Fibroblast of mammary gland (primary cell): Measurements from ENCODE around the gene ANKRD53.

ENCODE experiments used
- DNase-seq: peaks from one replicate; pipeline ENCODE4 v3.0.0-alpha.2; 2010; ENCODE audit warnings: low read depth
- H3K4me3 ChIP-seq: 2 replicates; pipeline ENCODE4 v1.5.1; 2011; ENCODE audit warnings: low read depth, mild to moderate bottlenecking, low read length, moderate library complexity; ENCODE audit not compliant: control insufficient read depth
- CTCF ChIP-seq: conservative IDR thresholded peaks from 2 replicates; pipeline ENCODE4 v1.5.1; 2011; ENCODE audit warnings: low read depth, low read length, inconsistent platforms; ENCODE audit not compliant: control insufficient read depth, insufficient read depth

Gene ANKRD53

GRCh38 chr2:70944111-70944690 is 34.2 kb upstream of the ANKRD53 start:
- DNase-seq: no peak
- TF ChIP-seq CTCF: no peak
- H3K4me3 ChIP-seq: no peak overlapping the region

GRCh38 chr2:70946832-70947442 is 31.5 kb upstream of the ANKRD53 start:
- no peak overlapping the region for H3K4me3 ChIP-seq
- DNase-seq: peak; percentile 61
- peak; percentile 86 for TF ChIP-seq CTCF

GRCh38 chr2:70947556-70948184 is 30.8 kb upstream of the ANKRD53 start:
- peak overlapping the region; percentile 17 for H3K4me3 ChIP-seq
- DNase-seq: peak; percentile 74
- no peak for TF ChIP-seq CTCF

GRCh38 chr2:70948337-70949003 is 30.0 kb upstream of the ANKRD53 start:
- peak overlapping the region; percentile 44 for H3K4me3 ChIP-seq
- peak; percentile 73 for TF ChIP-seq CTCF
- DNase-seq: peak; percentile 76

- H3K4me3 ChIP-seq: no peak overlapping the region
Observed at GRCh38 chr2:70949086-70949485, 29.3 kb upstream of the ANKRD53 start.

GRCh38 chr2:70954886-70955285 is 23.5 kb upstream of the ANKRD53 start:
- no peak for TF ChIP-seq CTCF
- no peak for DNase-seq
- H3K4me3 ChIP-seq: no peak overlapping the region

More at GRCh38 chr2:70949086-70949485, 29.3 kb upstream of the ANKRD53 start:
- no peak for DNase-seq
- TF ChIP-seq CTCF: no peak
